IMR-90 (cell line): ENCODE measurements around the gene XKRX. TPM values are rescaled to one million over a fixed set of nuclear protein-coding genes. Genes with fewer than 3 reads are reported as not detected.

Experiments used
- ATAC-seq: fragments of 200-7000 bp; cut with Tn5 transposase; 2 replicates; pipeline ENCODE4 v1.9.1; 2020; ENCODE audit warnings: low read depth, mild to moderate bottlenecking, moderate library complexity
- BruUV-seq: library from RNA; stranded (reverse); fragments of 400-500 nt; replicated peaks from 2 replicates; lab custom pipeline; 2021; lab: Mats Ljungman, UMichigan
- CTCF ChIA-PET: fragments of 300-600 bp; formaldehyde crosslinking; extraction: SDS; loops from one replicate; lab custom pipeline; 2021; ENCODE audit warnings: antibody characterized with exemption; lab: Yijun Ruan, JAX
- POLR2A ChIA-PET: fragments of 300-600 bp; sonication (Branson Sonifier 250); formaldehyde crosslinking; loops from one replicate; lab custom pipeline; 2022; ENCODE audit warnings: antibody characterized with exemption; ENCODE audit not compliant: unreplicated experiment; lab: Charles Lee
- DNase-seq: peaks from one replicate; pipeline ENCODE4 v3.0.0; 2013
- H2AFZ ChIP-seq: replicated peaks from 2 replicates; pipeline ENCODE3; 2013; ENCODE audit warnings: low read length, mild to moderate bottlenecking; ENCODE audit not compliant: poor library complexity
- H2AK5ac ChIP-seq: 2 replicates; pipeline ENCODE4 v1.6.1; 2013; ENCODE audit warnings: low read depth, low read length, inconsistent platforms
- H2AK9ac ChIP-seq: replicated peaks from 2 replicates; pipeline ENCODE3; 2013; ENCODE audit warnings: mild to moderate bottlenecking, low read depth, low read length, moderate library complexity; ENCODE audit not compliant: poor library complexity
- H2BK120ac ChIP-seq: 2 replicates; pipeline ENCODE4 v1.6.1; 2013; ENCODE audit warnings: low read depth, low read length, inconsistent platforms
- H2BK15ac ChIP-seq: 3 replicates; pipeline ENCODE4 v1.6.1; 2013; ENCODE audit warnings: low read depth, low read length, inconsistent platforms
- H2BK20ac ChIP-seq: 2 replicates; pipeline ENCODE4 v1.6.1; 2013; ENCODE audit warnings: low read depth, mild to moderate bottlenecking, inconsistent platforms, low read length, moderate library complexity
- H2BK5ac ChIP-seq: 2 replicates; pipeline ENCODE4 v1.6.1; 2013; ENCODE audit warnings: mild to moderate bottlenecking, low read depth, low read length, inconsistent platforms; ENCODE audit not compliant: poor library complexity, severe bottlenecking
- H3K14ac ChIP-seq: replicated peaks from 2 replicates; pipeline ENCODE4 v1.6.1; 2013; ENCODE audit warnings: low read depth, low read length, inconsistent platforms
- H3K18ac ChIP-seq: 2 replicates; pipeline ENCODE4 v1.6.1; 2013; ENCODE audit warnings: low read depth, low read length, control low read depth
- H3K23ac ChIP-seq: 2 replicates; pipeline ENCODE4 v1.6.1; 2013; ENCODE audit warnings: low read depth, low read length, inconsistent platforms
- H3K27ac ChIP-seq: 2 replicates; pipeline ENCODE4 v1.5.1; 2013; ENCODE audit warnings: mild to moderate bottlenecking, control low read depth, low read length; ENCODE audit not compliant: insufficient read depth
- H3K27me3 ChIP-seq: 2 replicates; pipeline ENCODE4 v1.6.1; 2013; ENCODE audit warnings: low read length; ENCODE audit not compliant: control insufficient read depth, insufficient read depth
- H3K36me3 ChIP-seq: 2 replicates; pipeline ENCODE4 v1.6.1; 2013; ENCODE audit warnings: low read length, mixed read lengths; ENCODE audit not compliant: control insufficient read depth, insufficient read depth
- H3K4ac ChIP-seq: 2 replicates; pipeline ENCODE4 v1.6.1; 2013; ENCODE audit warnings: low read depth, low read length, inconsistent platforms
- H3K4me1 ChIP-seq: 2 replicates; pipeline ENCODE4 v1.6.1; 2013; ENCODE audit warnings: low read length, mixed read lengths; ENCODE audit not compliant: control insufficient read depth, insufficient read depth
- H3K4me2 ChIP-seq: 2 replicates; pipeline ENCODE4 v1.6.1; 2013; ENCODE audit warnings: low read depth, mild to moderate bottlenecking, control low read depth, low read length, moderate library complexity
- H3K4me3 ChIP-seq: 2 replicates; pipeline ENCODE4 v1.5.1; 2013; ENCODE audit warnings: low read depth, mild to moderate bottlenecking, control low read depth, low read length, moderate library complexity; ENCODE audit not compliant: insufficient read depth
- H3K56ac ChIP-seq: 2 replicates; pipeline ENCODE4 v1.6.1; 2013; ENCODE audit warnings: low read length, inconsistent platforms; ENCODE audit not compliant: insufficient read depth; ENCODE audit errors: extremely low read depth
- H3K79me1 ChIP-seq, 2 experiments: 2 replicates each; pipeline ENCODE4 v1.6.1; 2013; ENCODE audit warnings: low read length in 2 of 2, inconsistent platforms in 1 of 2, low read depth in 1 of 2
- H3K9ac ChIP-seq: 2 replicates; pipeline ENCODE4 v1.6.1; 2013; ENCODE audit warnings: low read depth, low read length, control low read depth
- H3K9me1 ChIP-seq: 2 replicates; pipeline ENCODE4 v1.6.1; 2013; ENCODE audit warnings: low read length, inconsistent platforms; ENCODE audit not compliant: insufficient read depth
- H3K9me3 ChIP-seq: 2 replicates; pipeline ENCODE4 v1.6.1; 2013; ENCODE audit warnings: low read length; ENCODE audit not compliant: control insufficient read depth, insufficient read depth
- H4K20me1 ChIP-seq: 2 replicates; pipeline ENCODE4 v1.6.1; 2013; ENCODE audit warnings: low read length, inconsistent platforms; ENCODE audit not compliant: insufficient read depth
- H4K5ac ChIP-seq: 2 replicates; pipeline ENCODE4 v1.6.1; 2013; ENCODE audit warnings: mild to moderate bottlenecking, low read depth, low read length, control low read depth
- H4K8ac ChIP-seq, 2 experiments: 2 replicates each; pipeline ENCODE4 v1.6.1; 2013; ENCODE audit warnings: low read depth in 2 of 2, low read length in 2 of 2, control low read depth in 1 of 2, inconsistent platforms in 1 of 2
- H4K91ac ChIP-seq: 2 replicates; pipeline ENCODE4 v1.6.1; 2013; ENCODE audit warnings: low read depth, low read length, inconsistent platforms; ENCODE audit not compliant: insufficient read depth
- BHLHE40 ChIP-seq: fragments of 150-350 bp; IDR thresholded peaks from 2 replicates; pipeline ENCODE4 v1.6.1; 2016; ENCODE audit warnings: mild to moderate bottlenecking, low read depth, low read length
- CEBPB ChIP-seq: IDR thresholded peaks from 2 replicates; pipeline ENCODE4 v1.6.1; 2012; ENCODE audit warnings: low read depth, low read length, improper control_type of control experiment
- FOS ChIP-seq: fragments of 150-350 bp; IDR thresholded peaks from 2 replicates; pipeline ENCODE4 v1.6.1; 2016; ENCODE audit warnings: low read depth, low read length
- MAFK ChIP-seq: IDR thresholded peaks from 2 replicates; pipeline ENCODE4 v1.6.1; 2012; ENCODE audit warnings: low read depth, low read length, improper control_type of control experiment
- MAZ ChIP-seq: IDR thresholded peaks from 2 replicates; pipeline ENCODE4 v1.6.1; 2012; ENCODE audit warnings: low read depth, mild to moderate bottlenecking, low read length, improper control_type of control experiment, moderate library complexity, borderline replicate concordance
- MXI1 ChIP-seq: IDR thresholded peaks from 2 replicates; pipeline ENCODE4 v1.6.1; 2012; ENCODE audit warnings: low read depth, mild to moderate bottlenecking, low read length, moderate library complexity, borderline replicate concordance
- NFE2L2 ChIP-seq: fragments of 150-350 bp; IDR thresholded peaks from 2 replicates; pipeline ENCODE4 v1.6.1; 2016; ENCODE audit warnings: low read depth, mild to moderate bottlenecking, low read length
- POLR2A ChIP-seq: IDR thresholded peaks from 2 replicates; pipeline ENCODE4 v1.6.1; 2012; ENCODE audit warnings: mild to moderate bottlenecking, low read depth, low read length
- RCOR1 ChIP-seq: IDR thresholded peaks from 2 replicates; pipeline ENCODE4 v1.6.1; 2012; ENCODE audit warnings: mild to moderate bottlenecking, low read length, improper control_type of control experiment; ENCODE audit not compliant: insufficient replicate concordance
- RFX5 ChIP-seq: IDR thresholded peaks from 2 replicates; pipeline ENCODE4 v1.8.0; 2012; ENCODE audit warnings: low read depth, mild to moderate bottlenecking, low read length, moderate library complexity
- WGBS, 2 experiments: methylation state at CpG; one replicate each; pipeline versions ENCODE4 v1.1.5 to v1.1.7; 2013; ENCODE audit warnings: missing lambda C conversion rate in 2 of 2; ENCODE audit not compliant: insufficient read length in 1 of 2; ENCODE audit errors: extremely low coverage in 2 of 2; 5-methylcytosine and 5-hydroxymethylcytosine counted together
- dilution Hi-C: fragments of 300-500 bp; cut with HindIII; formaldehyde crosslinking; loops from one replicate; pipeline ENCODE4 v1.14.3; 2018; ENCODE audit warnings: low sequenced_read_pairs; ENCODE audit not compliant: unreplicated experiment
- in situ Hi-C: fragments of 300-500 bp; cut with MboI; formaldehyde crosslinking; loops from 3 replicates; pipeline ENCODE4 v1.14.3; 2019; ENCODE audit warnings: low sequenced_read_pairs, inconsistent platforms, mixed read lengths
- intact Hi-C: fragments of 100-400 bp; cut with micrococcal nuclease; formaldehyde crosslinking; loops from 2 replicates; pipeline ENCODE4 v1.10.0; 2022
- polyA plus RNA-seq, 3 experiments: library from polyadenylated mRNA; depleted of rRNA; stranded (reverse); fragments of >200 nt; gene quantifications; 2 replicates each; pipeline ENCODE4 v1.2.3, GENCODE V29; 2012; ENCODE audit warnings: low replicate concordance in 1 of 3
- total RNA-seq: library from RNA; depleted of rRNA; stranded (reverse); fragments of >200 nt; gene quantifications from 2 replicates; pipeline ENCODE4 v1.2.3, GENCODE V29; 2012
- TF ChIP-seq, protein P1 (sequence below): fragments of 150-350 bp; IDR thresholded peaks from 2 replicates; pipeline ENCODE4 v1.6.1; 2017; ENCODE audit warnings: mild to moderate bottlenecking, antibody characterized with exemption, low read length, low read depth
- TF ChIP-seq, protein P2 (sequence below): fragments of 150-350 bp; IDR thresholded peaks from 2 replicates; pipeline ENCODE4 v1.6.1; 2016; ENCODE audit warnings: low read depth, mild to moderate bottlenecking, low read length, moderate library complexity, borderline replicate concordance

XKRX gene
- total and polyA plus RNA-seq, 2 of the 4 experiments (the other 2 are of a cell fraction) = 0.39 to 0.90 TPM

- TF ChIP-seq RCOR1 (no peak), MAFK (no peak), POLR2A (no peak), NFE2L2 (no peak), MXI1 (no peak), MAZ (no peak), FOS (no peak)
These were observed 47.5 kb upstream of the XKRX start (continued) for GRCh38 chrX:100976211-100976610.

DNA sequence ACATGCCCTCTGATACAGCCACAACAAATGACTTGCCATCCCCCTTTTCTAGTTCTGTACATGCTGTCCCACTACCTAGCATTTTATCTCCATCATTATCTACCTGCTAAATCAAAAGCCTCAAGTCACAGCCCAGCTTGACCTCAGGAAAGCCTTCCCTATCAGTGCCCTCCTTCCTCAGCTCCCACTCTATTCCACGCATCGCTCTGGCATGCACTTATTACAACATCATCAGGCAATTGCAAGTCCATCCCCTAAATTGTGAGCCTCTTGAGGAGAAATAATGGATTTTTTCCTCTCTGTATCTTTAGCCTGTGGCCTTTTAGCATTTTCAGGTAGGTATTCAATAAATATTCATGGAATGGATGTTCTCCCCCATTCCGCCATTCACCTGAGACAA, 46.5 kb upstream of the XKRX start:
- H3K4me3 ChIP-seq = no peak overlapping the region
- peak overlapping the region; percentile 16; the same call in 1 of the 2 replicates for H4K91ac ChIP-seq
- ATAC-seq = peak; percentile 69
- H4K20me1 ChIP-seq = no peaks in the 10 kb centered on the region
- POLR2A ChIA-PET = no interaction called here
- H4K8ac ChIP-seq = no peak overlapping the region
- H2BK20ac ChIP-seq = 0 out of 2 replicates have a peak overlapping the region, but pooled peaks have one; percentile 33
- H2BK5ac ChIP-seq = no peak overlapping the region
- peak overlapping the region; percentile 39; the same call in 1 of the 2 replicates for H2BK120ac ChIP-seq
- H3K4me2 ChIP-seq = no peak overlapping the region
- no peak overlapping the region for H3K27ac ChIP-seq
- H3K9ac ChIP-seq = no peak overlapping the region
- dilution Hi-C loops (no loop called here), intact Hi-C loops (no loop called here), in situ Hi-C loops (no loop called here)
- WGBS, 2 experiments = no CpG with 5 or more reads among the region's 3 CpGs
- no peak overlapping the region for H3K18ac ChIP-seq
- H3K36me3 ChIP-seq = no peaks in the 10 kb centered on the region
- no peak overlapping the region for H3K4ac ChIP-seq
- H2AK9ac ChIP-seq = no peak overlapping the region
- H2AK5ac ChIP-seq = no peak overlapping the region
- H3K14ac ChIP-seq = no peak overlapping the region
- TF ChIP-seq POLR2A (no peak), NFE2L2 (no peak), BHLHE40 (no peak), RFX5 (no peak), CEBPB (peak; percentile 83)
- TF ChIP-seq, protein P1, sequence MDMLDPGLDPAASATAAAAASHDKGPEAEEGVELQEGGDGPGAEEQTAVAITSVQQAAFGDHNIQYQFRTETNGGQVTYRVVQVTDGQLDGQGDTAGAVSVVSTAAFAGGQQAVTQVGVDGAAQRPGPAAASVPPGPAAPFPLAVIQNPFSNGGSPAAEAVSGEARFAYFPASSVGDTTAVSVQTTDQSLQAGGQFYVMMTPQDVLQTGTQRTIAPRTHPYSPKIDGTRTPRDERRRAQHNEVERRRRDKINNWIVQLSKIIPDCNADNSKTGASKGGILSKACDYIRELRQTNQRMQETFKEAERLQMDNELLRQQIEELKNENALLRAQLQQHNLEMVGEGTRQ = no peak
- TF ChIP-seq, protein P2, sequence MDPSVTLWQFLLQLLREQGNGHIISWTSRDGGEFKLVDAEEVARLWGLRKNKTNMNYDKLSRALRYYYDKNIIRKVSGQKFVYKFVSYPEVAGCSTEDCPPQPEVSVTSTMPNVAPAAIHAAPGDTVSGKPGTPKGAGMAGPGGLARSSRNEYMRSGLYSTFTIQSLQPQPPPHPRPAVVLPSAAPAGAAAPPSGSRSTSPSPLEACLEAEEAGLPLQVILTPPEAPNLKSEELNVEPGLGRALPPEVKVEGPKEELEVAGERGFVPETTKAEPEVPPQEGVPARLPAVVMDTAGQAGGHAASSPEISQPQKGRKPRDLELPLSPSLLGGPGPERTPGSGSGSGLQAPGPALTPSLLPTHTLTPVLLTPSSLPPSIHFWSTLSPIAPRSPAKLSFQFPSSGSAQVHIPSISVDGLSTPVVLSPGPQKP = no peak
- CTCF ChIA-PET = interaction anchor here (0.7 kb wide), 1 partner anchor 51 kb away, joined by 3 read pairs; no protein-coding TSS in a partner anchor
- H2AFZ ChIP-seq = no peak overlapping the region
- no peak overlapping the region for H3K23ac ChIP-seq
- 0 out of 3 replicates have a peak overlapping the region, but pooled peaks have one; percentile 19 for H2BK15ac ChIP-seq
- H3K4me1 ChIP-seq = peaks cover 17% of the 10 kb centered on the region
- H3K9me3 ChIP-seq = no peaks in the 10 kb centered on the region
- no peaks in the 10 kb centered on the region; the same call in 1 of the 2 replicates for H3K9me1 ChIP-seq
- no TSS peak for BruUV-seq
- H4K5ac ChIP-seq = no peak overlapping the region
- H3K79me1 ChIP-seq = no peaks in the 10 kb centered on the region
- no peaks in the 10 kb centered on the region for H3K27me3 ChIP-seq
- DNase-seq = peak; percentile 60
- H3K56ac ChIP-seq = no peak overlapping the region
